HL-60 (cell line): ENCODE results near the gene KIF22.
"Not testable (repeated sequence)": the region's sequence is repeated elsewhere in the genome, so short reads cannot be mapped to it uniquely, and the experiment has no call there.

ENCODE experiments used
- DNase-seq, 2 experiments: peaks; one replicate each; pipeline ENCODE4 v3.0.0-alpha.2; 2010 to 2020; ENCODE audit warnings: low read depth in 1 of 2, low spot score in 1 of 2
- H3K27ac ChIP-seq: fragments of 250-450 bp; sonication (Bioruptor Pico); replicated peaks from 2 replicates; pipeline ENCODE4 v1.5.1; 2020; ENCODE audit warnings: mild to moderate bottlenecking, moderate library complexity
- H3K27me3 ChIP-seq: fragments of 250-450 bp; sonication (Bioruptor Pico); 2 replicates; pipeline ENCODE4 v1.5.1; 2021; ENCODE audit warnings: mild to moderate bottlenecking, moderate library complexity; ENCODE audit not compliant: insufficient read depth, poor library complexity, severe bottlenecking
- H3K4me3 ChIP-seq: replicated peaks from 2 replicates; pipeline ENCODE4 v1.5.1; 2011; ENCODE audit warnings: mild to moderate bottlenecking, control low read depth, low read length; ENCODE audit not compliant: insufficient read depth
- GABPA ChIP-seq: IDR thresholded peaks from 2 replicates; pipeline ENCODE4 v1.6.1; 2012; ENCODE audit warnings: low read depth
- POLR2AphosphoS5 ChIP-seq: IDR thresholded peaks from 2 replicates; pipeline ENCODE4 v1.6.1; 2012; ENCODE audit warnings: low read depth
- SPI1 ChIP-seq: IDR thresholded peaks from 2 replicates; pipeline ENCODE4 v1.6.1; 2012; ENCODE audit warnings: low read depth, mild to moderate bottlenecking, borderline replicate concordance
- TF ChIP-seq, protein P1 (sequence below): IDR thresholded peaks from one replicate; pipeline ENCODE4 v1.5.1; 2011; ENCODE audit warnings: low read length, control low read depth, inconsistent platforms; ENCODE audit not compliant: insufficient read depth
- TF ChIP-seq, protein P2 (sequence below): IDR thresholded peaks from 2 replicates; pipeline ENCODE4 v1.6.1; 2012; ENCODE audit warnings: low read depth; ENCODE audit not compliant: insufficient replicate concordance

KIF22 gene

DNA sequence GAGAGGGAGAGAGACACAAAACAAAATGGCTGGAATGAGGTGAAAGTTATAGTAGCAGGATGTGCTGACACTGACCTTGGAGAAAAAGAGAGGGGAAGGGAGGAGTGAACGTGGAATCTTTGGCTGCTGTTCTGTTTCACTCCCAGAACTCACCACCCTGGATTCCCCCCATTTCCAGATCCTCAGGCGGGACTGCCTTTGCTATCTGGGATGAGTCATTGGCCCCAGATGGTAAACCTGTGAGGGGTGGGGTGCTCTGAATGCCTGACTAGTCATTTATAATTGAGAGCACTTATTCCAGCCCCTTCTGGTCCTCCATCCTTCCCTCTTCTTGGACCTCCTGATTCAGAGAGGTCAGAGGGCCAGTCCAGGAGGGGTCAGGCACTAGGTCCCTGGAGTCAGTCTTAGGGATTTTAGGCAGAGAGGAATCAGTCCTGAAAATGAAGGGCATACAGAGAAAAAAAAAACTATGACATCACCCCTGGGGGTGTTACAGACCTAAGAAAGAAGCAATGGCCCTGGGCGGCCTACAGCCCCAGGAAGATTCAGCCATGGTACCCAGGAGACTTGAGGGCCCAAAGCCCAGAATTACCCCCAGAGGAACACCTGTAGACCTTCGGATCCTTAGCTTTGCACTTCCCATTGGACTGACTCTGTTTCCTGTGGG lies 14.7 kb upstream of the KIF22 start:
- no peak overlapping the region for H3K27ac ChIP-seq
- no peak for TF ChIP-seq POLR2AphosphoS5
- no peak for TF ChIP-seq SPI1
- no peak for TF ChIP-seq GABPA
- no peaks in the 10 kb centered on the region for H3K27me3 ChIP-seq
- DNase-seq = no peak
- no peak overlapping the region for H3K4me3 ChIP-seq

DNA sequence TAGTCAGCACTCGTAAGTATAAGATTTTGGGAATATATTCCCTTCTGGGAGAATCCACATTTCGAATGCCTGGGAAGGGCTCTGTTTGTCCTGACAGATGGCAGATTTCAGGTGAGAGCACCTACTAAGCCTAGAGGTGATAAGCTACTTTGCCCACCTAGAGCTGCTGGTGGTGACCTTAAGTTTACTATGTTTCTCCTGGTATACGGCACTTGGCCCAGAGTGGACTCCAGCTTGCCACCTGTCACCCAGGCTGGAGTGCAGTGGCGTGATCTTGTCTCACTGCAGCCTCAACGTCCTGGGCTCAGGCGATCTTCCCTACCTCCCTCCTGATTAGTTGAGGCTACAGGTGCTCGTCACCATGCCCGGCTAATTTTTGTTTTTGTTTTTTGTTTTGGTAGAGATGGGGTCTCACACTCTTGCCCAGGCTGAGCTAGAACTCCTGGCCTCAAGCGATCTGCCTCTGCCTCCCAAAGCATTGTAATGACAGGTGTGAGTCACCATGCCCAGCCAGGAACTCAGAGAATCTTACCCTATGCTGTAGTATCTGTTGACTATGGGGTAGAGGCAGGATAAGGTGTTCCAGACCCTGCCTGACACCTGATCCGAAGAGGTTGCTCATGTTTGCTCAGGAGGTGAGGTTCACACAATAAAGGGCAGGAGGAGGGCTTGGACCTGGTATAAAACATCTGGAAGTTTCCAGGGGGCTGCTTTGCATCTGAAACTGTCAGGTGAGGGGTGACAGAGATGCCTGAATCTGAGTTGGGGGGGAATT lies 12.8 kb upstream of the KIF22 start, which contains the start of gene ZG16:
Gene ZG16, plus strand, starts transcription at position 681 of the 775 bp plus-strand sequence. CDS start 1,011 bp downstream, outside the sequence.
- Histone ChIP-seq H3K4me3 (no peak within 1 kb of the TSS), H3K27me3 (no peaks in the 10 kb centered on the region), H3K27ac (no peak within 1 kb of the TSS)
- DNase-seq = no peak
- TF ChIP-seq, protein P1, sequence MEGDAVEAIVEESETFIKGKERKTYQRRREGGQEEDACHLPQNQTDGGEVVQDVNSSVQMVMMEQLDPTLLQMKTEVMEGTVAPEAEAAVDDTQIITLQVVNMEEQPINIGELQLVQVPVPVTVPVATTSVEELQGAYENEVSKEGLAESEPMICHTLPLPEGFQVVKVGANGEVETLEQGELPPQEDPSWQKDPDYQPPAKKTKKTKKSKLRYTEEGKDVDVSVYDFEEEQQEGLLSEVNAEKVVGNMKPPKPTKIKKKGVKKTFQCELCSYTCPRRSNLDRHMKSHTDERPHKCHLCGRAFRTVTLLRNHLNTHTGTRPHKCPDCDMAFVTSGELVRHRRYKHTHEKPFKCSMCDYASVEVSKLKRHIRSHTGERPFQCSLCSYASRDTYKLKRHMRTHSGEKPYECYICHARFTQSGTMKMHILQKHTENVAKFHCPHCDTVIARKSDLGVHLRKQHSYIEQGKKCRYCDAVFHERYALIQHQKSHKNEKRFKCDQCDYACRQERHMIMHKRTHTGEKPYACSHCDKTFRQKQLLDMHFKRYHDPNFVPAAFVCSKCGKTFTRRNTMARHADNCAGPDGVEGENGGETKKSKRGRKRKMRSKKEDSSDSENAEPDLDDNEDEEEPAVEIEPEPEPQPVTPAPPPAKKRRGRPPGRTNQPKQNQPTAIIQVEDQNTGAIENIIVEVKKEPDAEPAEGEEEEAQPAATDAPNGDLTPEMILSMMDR = no peak
- TF ChIP-seq SPI1 = no peak
- no peak for TF ChIP-seq POLR2AphosphoS5
- TF ChIP-seq, protein P2, sequence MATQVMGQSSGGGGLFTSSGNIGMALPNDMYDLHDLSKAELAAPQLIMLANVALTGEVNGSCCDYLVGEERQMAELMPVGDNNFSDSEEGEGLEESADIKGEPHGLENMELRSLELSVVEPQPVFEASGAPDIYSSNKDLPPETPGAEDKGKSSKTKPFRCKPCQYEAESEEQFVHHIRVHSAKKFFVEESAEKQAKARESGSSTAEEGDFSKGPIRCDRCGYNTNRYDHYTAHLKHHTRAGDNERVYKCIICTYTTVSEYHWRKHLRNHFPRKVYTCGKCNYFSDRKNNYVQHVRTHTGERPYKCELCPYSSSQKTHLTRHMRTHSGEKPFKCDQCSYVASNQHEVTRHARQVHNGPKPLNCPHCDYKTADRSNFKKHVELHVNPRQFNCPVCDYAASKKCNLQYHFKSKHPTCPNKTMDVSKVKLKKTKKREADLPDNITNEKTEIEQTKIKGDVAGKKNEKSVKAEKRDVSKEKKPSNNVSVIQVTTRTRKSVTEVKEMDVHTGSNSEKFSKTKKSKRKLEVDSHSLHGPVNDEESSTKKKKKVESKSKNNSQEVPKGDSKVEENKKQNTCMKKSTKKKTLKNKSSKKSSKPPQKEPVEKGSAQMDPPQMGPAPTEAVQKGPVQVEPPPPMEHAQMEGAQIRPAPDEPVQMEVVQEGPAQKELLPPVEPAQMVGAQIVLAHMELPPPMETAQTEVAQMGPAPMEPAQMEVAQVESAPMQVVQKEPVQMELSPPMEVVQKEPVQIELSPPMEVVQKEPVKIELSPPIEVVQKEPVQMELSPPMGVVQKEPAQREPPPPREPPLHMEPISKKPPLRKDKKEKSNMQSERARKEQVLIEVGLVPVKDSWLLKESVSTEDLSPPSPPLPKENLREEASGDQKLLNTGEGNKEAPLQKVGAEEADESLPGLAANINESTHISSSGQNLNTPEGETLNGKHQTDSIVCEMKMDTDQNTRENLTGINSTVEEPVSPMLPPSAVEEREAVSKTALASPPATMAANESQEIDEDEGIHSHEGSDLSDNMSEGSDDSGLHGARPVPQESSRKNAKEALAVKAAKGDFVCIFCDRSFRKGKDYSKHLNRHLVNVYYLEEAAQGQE = no peak
- no peak for TF ChIP-seq GABPA

DNA sequence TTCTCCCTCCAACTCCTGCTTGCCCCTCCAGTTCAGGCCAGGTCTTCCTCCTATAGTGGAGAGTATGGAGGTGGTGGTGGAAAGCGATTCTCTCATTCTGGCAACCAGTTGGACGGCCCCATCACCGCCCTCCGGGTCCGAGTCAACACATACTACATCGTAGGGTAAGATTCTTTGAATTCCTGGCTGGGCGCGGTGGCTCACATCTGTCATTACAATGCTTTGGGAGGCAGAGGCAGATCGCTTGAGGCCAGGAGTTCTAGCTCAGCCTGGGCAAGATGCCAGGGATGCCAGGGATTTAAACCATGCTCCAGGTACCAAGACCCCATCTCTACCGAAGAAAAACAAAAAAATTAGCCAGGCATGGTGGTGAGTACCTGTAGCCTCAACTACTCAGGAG lies 11.1 kb upstream of the KIF22 start:
- H3K27me3 ChIP-seq = no peaks in the 10 kb centered on the region
- no peak overlapping the region for H3K4me3 ChIP-seq
- TF ChIP-seq, protein P2 = no peak
- TF ChIP-seq SPI1 (no peak), POLR2AphosphoS5 (no peak), GABPA (no peak)
- TF ChIP-seq, protein P1 = no peak
- DNase-seq = no peak
- no peak overlapping the region for H3K27ac ChIP-seq

DNA sequence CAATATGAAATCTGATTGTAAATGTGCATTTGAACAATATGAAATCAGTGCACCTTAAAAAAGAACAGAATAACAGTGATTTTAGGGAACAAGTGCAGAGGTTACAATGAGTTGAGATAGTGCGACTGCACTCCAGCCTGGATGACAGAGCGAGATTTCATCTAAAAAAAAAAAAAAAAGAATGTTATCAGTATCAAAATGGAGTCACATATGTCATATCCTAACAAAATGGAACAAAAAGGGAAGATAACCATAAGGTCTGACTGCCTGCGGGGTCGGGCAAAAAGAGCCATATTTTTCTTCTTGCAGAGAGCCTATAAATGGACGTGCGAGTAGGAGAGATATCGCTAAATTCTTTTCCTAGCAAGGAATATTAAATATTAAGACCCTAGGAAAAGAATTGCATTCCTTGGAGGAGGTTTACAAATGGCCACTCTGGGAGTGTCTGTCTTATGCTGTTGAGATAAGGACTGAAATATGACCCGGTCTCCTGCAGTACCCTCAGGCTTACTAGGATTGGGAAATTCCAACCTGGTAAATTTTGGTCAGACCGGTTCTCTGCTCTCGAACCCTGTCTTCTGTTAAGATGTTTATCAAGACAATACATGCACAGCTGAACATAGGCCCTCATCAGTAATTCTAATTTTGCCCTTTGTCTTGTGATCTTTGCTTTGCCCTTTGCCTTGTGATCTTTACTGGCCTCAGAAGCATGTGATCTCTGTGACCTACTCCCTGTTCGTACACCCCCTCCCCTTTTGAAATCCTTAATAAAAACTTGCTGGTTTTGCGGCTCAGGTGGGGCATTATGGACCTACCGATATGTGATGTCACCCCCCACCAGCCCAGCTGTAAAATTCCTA lies 7.2 kb upstream of the KIF22 start:
- DNase-seq, H3K27me3 ChIP-seq, H3K4me3 ChIP-seq, H3K27ac ChIP-seq: not testable (repeated sequence)
